Mucosa of descending colon (tissue), 3 donors: ENCODE results near the gene CYSTM1. TPM values are rescaled to one million over a fixed set of nuclear protein-coding genes. Genes with fewer than 3 reads are reported as not detected.

Experiments
- ATAC-seq: fragments of 200-7000 bp; cut with Tn5 transposase; one replicate; pipeline ENCODE4 v1.9.1; 2020; ENCODE audit warnings: mild to moderate bottlenecking, moderate library complexity
- DNase-seq, 3 donors: peaks; one replicate each; pipeline ENCODE4 v3.0.0-alpha.2; 2020
- H3K36me3 ChIP-seq: fragments of 200-600 bp; one replicate; pipeline ENCODE4 v1.8.0; 2021; ENCODE audit warnings: low read depth, mild to moderate bottlenecking
- H3K4me1 ChIP-seq: fragments of 200-600 bp; one replicate; pipeline ENCODE4 v1.8.0; 2021; ENCODE audit warnings: low read depth, mild to moderate bottlenecking
- H3K4me3 ChIP-seq: fragments of 200-600 bp; one replicate; pipeline ENCODE4 v1.8.0; 2021; ENCODE audit warnings: mild to moderate bottlenecking
- H3K9me3 ChIP-seq: fragments of 200-600 bp; one replicate; pipeline ENCODE4 v1.8.0; 2021; ENCODE audit warnings: mild to moderate bottlenecking
- CTCF ChIP-seq: fragments of 200-600 bp; IDR thresholded peaks from one replicate; pipeline ENCODE4 v1.8.0; 2022; ENCODE audit warnings: antibody characterized with exemption, mild to moderate bottlenecking
- intact Hi-C, 2 donors: fragments of 100-400 bp; cut with DNase I in 1 of 2; cut with micrococcal nuclease in 1 of 2; formaldehyde crosslinking; loops; one replicate each; pipeline versions ENCODE4 v1.11.0 to v1.11.1; 2022; cut with DNase I, micrococcal nuclease
- total RNA-seq, 3 donors: library from RNA; stranded (reverse); fragmentation: NEBNext Ultra II Directional in 2 of 3; extraction: Animal tissue kit (Norgen Biotek cat#: 25700) in 2 of 3; gene quantifications; one replicate each; pipeline versions ENCODE4 v1.2.1 to v1.2.4, GENCODE V29; 2021 to 2023
- donor health status: DM: no; HTN: no; CAD: no; lungs with moderate emphysema.
- donor health status: DM: no; HTN: no; CAD: no.
- donor health status: DM: no; HTN: yes; CAD: no.

Gene CYSTM1
- total RNA-seq, 3 donors from 2014 or later: 76.3 to 175 (median 136) TPM

- intact Hi-C loops: no loop called here
- no peak for TF ChIP-seq CTCF
- DNase-seq: no peak
- ATAC-seq: no peak
- Histone ChIP-seq H3K36me3 (no peaks in the 10 kb centered on the region), H3K4me3 (no peak overlapping the region), H3K9me3 (no peaks in the 10 kb centered on the region), H3K4me1 (peaks cover 39% of the 10 kb centered on the region)
Measured at GRCh38 chr5:140223567-140223966, 48.6 kb downstream of the CYSTM1 start.

GRCh38 chr5:140224658-140225057 lies 49.7 kb downstream of the CYSTM1 start:
- DNase-seq (no peak), ATAC-seq (no peak)
- H3K36me3 ChIP-seq: no peaks in the 10 kb centered on the region
- TF ChIP-seq CTCF: no peak
- H3K4me1 ChIP-seq: peaks cover 31% of the 10 kb centered on the region
- no peak overlapping the region for H3K4me3 ChIP-seq
- intact Hi-C loops: no loop called here
- H3K9me3 ChIP-seq: no peaks in the 10 kb centered on the region

GRCh38 chr5:140225396-140225795 lies 50.4 kb downstream of the CYSTM1 start:
- no peaks in the 10 kb centered on the region for H3K9me3 ChIP-seq
- DNase-seq: no peak
- no peak for TF ChIP-seq CTCF
- peak; percentile 28 for ATAC-seq
- intact Hi-C loops: no loop called here
- H3K4me1 ChIP-seq: peaks cover 26% of the 10 kb centered on the region
- H3K36me3 ChIP-seq: no peaks in the 10 kb centered on the region
- H3K4me3 ChIP-seq: no peak overlapping the region

- H3K4me1 ChIP-seq: peaks cover 20% of the 10 kb centered on the region
- no peaks in the 10 kb centered on the region for H3K36me3 ChIP-seq
- DNase-seq (no peak), ATAC-seq (no peak)
- TF ChIP-seq CTCF: no peak
- intact Hi-C loops: no loop called here
- H3K4me3 ChIP-seq: no peak overlapping the region
- no peaks in the 10 kb centered on the region for H3K9me3 ChIP-seq
Measured at GRCh38 chr5:140227046-140227445, 52.1 kb downstream of the CYSTM1 start.

GRCh38 chr5:140228364-140228837 lies 53.4 kb downstream of the CYSTM1 start:
- Histone ChIP-seq H3K36me3 (no peaks in the 10 kb centered on the region), H3K4me3 (no peak overlapping the region), H3K4me1 (peaks cover 16% of the 10 kb centered on the region), H3K9me3 (no peaks in the 10 kb centered on the region)
- DNase-seq (peak; percentile 74 to 81 (median 76)), ATAC-seq (peak; percentile 94)
- intact Hi-C loops: no loop called here
- no peak for TF ChIP-seq CTCF

- H3K4me1 ChIP-seq: peaks cover 12% of the 10 kb centered on the region
- H3K4me3 ChIP-seq: no peak overlapping the region
- H3K9me3 ChIP-seq: no peaks in the 10 kb centered on the region
- no peak for ATAC-seq
- intact Hi-C loops: loop anchor here in 1 of 2 donors (10.0 kb wide), 1 partner anchor 46 kb away; no protein-coding TSS in a partner anchor
- H3K36me3 ChIP-seq: no peaks in the 10 kb centered on the region
- DNase-seq: no peak
- no peak for TF ChIP-seq CTCF
Measured at GRCh38 chr5:140230373-140230772, 55.4 kb downstream of the CYSTM1 start.
